Thyroid gland (tissue), 4 donors: Measurements from ENCODE around the gene DEF6. TPM values are rescaled to one million over a fixed set of nuclear protein-coding genes. Genes with fewer than 3 reads are reported as not detected.

Experiments used
- DNase-seq, 2 donors: peaks; one replicate each; pipeline ENCODE4 v3.0.0-alpha.2; 2019
- H3K27ac ChIP-seq, 3 donors: fragments of 200-600 bp; sonication (generic); 1 replicate in 2 of 3; 2 replicates in 1 of 3; pipeline ENCODE4 v1.5.1; 2016 to 2019; ENCODE audit warnings: mild to moderate bottlenecking in 1 of 3, moderate library complexity in 1 of 3
- H3K27me3 ChIP-seq: fragments of 200-600 bp; sonication (generic); one replicate; pipeline ENCODE4 v1.5.1; 2019
- H3K36me3 ChIP-seq, 2 donors: fragments of 200-600 bp; sonication (generic); one replicate each; pipeline ENCODE4 v1.5.1; 2016 to 2019
- H3K4me1 ChIP-seq, 2 donors: fragments of 200-600 bp; sonication (generic); one replicate each; pipeline ENCODE4 v1.5.1; 2017 to 2019
- H3K4me3 ChIP-seq, 3 donors: fragments of 200-600 bp; sonication (generic); replicated peaks in 1 of 3; 1 replicate in 2 of 3; 2 replicates in 1 of 3; pipeline ENCODE4 v1.5.1; 2016; ENCODE audit warnings: mild to moderate bottlenecking in 1 of 3
- H3K9me3 ChIP-seq: fragments of 200-600 bp; sonication (generic); one replicate; pipeline ENCODE4 v1.5.1; 2017
- CTCF ChIP-seq, 6 experiments: fragments of 200-600 bp in 3 of 6; fragments of 450-650 bp in 3 of 6; sonication (generic) in 3 of 6; IDR thresholded peaks; one replicate each; pipeline ENCODE4 v1.5.1; 2016 to 2019; ENCODE audit warnings: antibody characterized with exemption in 6 of 6, mild to moderate bottlenecking in 2 of 6, inconsistent platforms in 1 of 6, moderate library complexity in 1 of 6
- POLR2A ChIP-seq, 2 donors: fragments of 450-650 bp; IDR thresholded peaks; one replicate each; pipeline ENCODE4 v1.6.1; 2017; ENCODE audit warnings: antibody characterized with exemption in 2 of 2, mild to moderate bottlenecking in 2 of 2, moderate library complexity in 1 of 2
- WGBS, 2 donors: methylation state at CpG; one replicate each; pipeline ENCODE4 v1.1.5; 2017; 5-methylcytosine and 5-hydroxymethylcytosine counted together
- intact Hi-C: fragments of 100-400 bp; cut with DNase I; formaldehyde crosslinking; loops from one replicate; pipeline ENCODE4 v1.15.1; 2023
- total RNA-seq, 4 donors: library from RNA; depleted of rRNA; stranded (reverse); fragments of >200 nt; gene quantifications; one replicate each; pipeline ENCODE4 v1.2.3, GENCODE V29; 2016

Gene DEF6
- total RNA-seq, 4 donors from 2014 or later = 5.2 to 9.3 (median 6.0) TPM

- no peaks in the 10 kb centered on the region for H3K36me3 ChIP-seq
- TF ChIP-seq CTCF (IDR thresholded peaks at IDR 0.05) = no peak
- no peak for TF ChIP-seq POLR2A (IDR thresholded peaks at IDR 0.05)
- H3K4me3 ChIP-seq = no peak overlapping the region
- H3K4me1 ChIP-seq = peaks cover 15 to 26% of the 10 kb centered on the region in 2 donors
- no peaks in the 10 kb centered on the region for H3K9me3 ChIP-seq
- no peak for DNase-seq
- intact Hi-C loops = no loop called here
- H3K27me3 ChIP-seq = no peaks in the 10 kb centered on the region
- 94 to 95% methylated on average over 8 of the region's 8 CpGs for WGBS, 2 donors
- H3K27ac ChIP-seq = no peak overlapping the region
Measured at GRCh38 chr6:35267446-35267845, 30.2 kb upstream of the DEF6 start.

DNA sequence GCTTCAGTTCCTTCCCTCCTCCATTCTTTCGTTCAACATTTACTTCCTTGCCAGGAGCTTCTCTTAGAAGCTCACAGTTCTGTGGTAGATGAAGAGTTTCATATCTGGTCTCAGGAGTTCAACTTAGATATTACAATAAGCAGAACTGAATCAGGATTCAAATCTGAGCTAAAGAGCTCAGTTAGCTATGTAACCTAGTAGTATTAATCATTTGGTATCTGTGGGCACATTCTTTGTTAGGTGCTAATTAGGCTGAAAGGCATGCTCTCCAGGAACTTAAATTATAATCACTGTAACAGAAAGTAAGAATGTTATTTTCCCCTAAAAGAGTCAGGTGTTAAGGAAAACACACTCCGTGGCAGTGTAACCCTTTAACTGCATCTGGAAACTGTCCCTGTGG lies 29.7 kb upstream of the DEF6 start:
- no peak overlapping the region for H3K4me3 ChIP-seq
- no peaks in the 10 kb centered on the region for H3K36me3 ChIP-seq
- no peaks in the 10 kb centered on the region for H3K27me3 ChIP-seq
- DNase-seq = no peak
- intact Hi-C loops = no loop called here
- TF ChIP-seq POLR2A (IDR thresholded peaks at IDR 0.05) = no peak
- TF ChIP-seq CTCF (IDR thresholded peaks at IDR 0.05) = no peak
- no peaks in the 10 kb centered on the region for H3K9me3 ChIP-seq
- H3K27ac ChIP-seq = no peak overlapping the region
- peaks cover 17 to 22% of the 10 kb centered on the region in 2 donors for H3K4me1 ChIP-seq
- WGBS, 2 donors = 66 to 67% methylated on average over 2 of the region's 2 CpGs

DNA sequence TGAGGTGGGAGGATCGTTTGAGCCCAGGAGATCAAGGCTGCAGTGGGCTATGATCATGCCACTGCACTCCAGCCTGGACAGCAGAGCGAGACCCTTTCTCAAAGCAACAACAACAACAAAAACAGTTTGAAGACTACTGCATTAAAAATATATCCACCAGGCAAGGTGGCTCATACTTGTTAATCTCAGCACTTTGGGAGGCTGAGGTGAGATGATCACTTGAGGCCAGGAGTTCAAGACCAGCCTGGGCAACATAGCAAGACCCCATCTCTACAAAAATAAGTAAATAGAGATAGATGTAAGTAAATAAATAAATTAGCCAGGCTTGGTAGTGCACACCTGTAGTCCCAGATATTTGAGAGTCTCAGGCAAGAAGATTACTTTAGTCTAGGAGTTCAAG lies 25.6 kb upstream of the DEF6 start:
- intact Hi-C loops = no loop called here
- no peak overlapping the region for H3K4me3 ChIP-seq
- TF ChIP-seq POLR2A (IDR thresholded peaks at IDR 0.05) (no peak), CTCF (IDR thresholded peaks at IDR 0.05) (no peak)

GRCh38 chr6:35273822-35274559 lies 23.6 kb upstream of the DEF6 start:
- intact Hi-C loops = no loop called here
- no peak overlapping the region for H3K27ac ChIP-seq
- H3K36me3 ChIP-seq = no peaks in the 10 kb centered on the region
- H3K27me3 ChIP-seq = no peaks in the 10 kb centered on the region
- 88 to 89% methylated on average over 4 of the region's 4 CpGs for WGBS, 2 donors
- H3K9me3 ChIP-seq = no peaks in the 10 kb centered on the region
- H3K4me1 ChIP-seq = peaks cover 6 to 11% of the 10 kb centered on the region in 2 donors
- DNase-seq = no peak
- H3K4me3 ChIP-seq = no peak overlapping the region
- no peak for TF ChIP-seq CTCF (IDR thresholded peaks at IDR 0.05)
- TF ChIP-seq POLR2A (IDR thresholded peaks at IDR 0.05) = no peak

More for the DNA sequence above, 25.6 kb upstream of the DEF6 start:
- Histone ChIP-seq H3K27me3 (no peaks in the 10 kb centered on the region), H3K9me3 (no peaks in the 10 kb centered on the region), H3K27ac (no peak overlapping the region), H3K4me1 (peaks cover 4 to 11% of the 10 kb centered on the region in 2 donors), H3K36me3 (no peaks in the 10 kb centered on the region)
- no peak for DNase-seq
- 91 to 97% methylated on average over 2 of the region's 2 CpGs for WGBS, 2 donors

GRCh38 chr6:35275744-35276260 lies 21.8 kb upstream of the DEF6 start:
- no peaks in the 10 kb centered on the region for H3K27me3 ChIP-seq
- H3K27ac ChIP-seq = no peak overlapping the region
- 72 to 74% methylated on average over 4 of the region's 4 CpGs for WGBS, 2 donors
- no peak for DNase-seq
- H3K9me3 ChIP-seq = no peaks in the 10 kb centered on the region
- H3K36me3 ChIP-seq = no peaks in the 10 kb centered on the region
- peaks cover 9 to 15% of the 10 kb centered on the region in 2 donors for H3K4me1 ChIP-seq
- no peak for TF ChIP-seq POLR2A (IDR thresholded peaks at IDR 0.05)
- intact Hi-C loops = no loop called here
- no peak overlapping the region for H3K4me3 ChIP-seq
